Endothelial cell of umbilical vein (primary cell): Measurements from ENCODE around the gene MAP1LC3B. TPM values are rescaled to one million over a fixed set of nuclear protein-coding genes. Genes with fewer than 3 reads are reported as not detected.

Source experiments
- BruUV-seq: library from RNA; stranded (reverse); fragments of 400-500 nt; replicated peaks from 2 replicates; lab custom pipeline; 2021; lab: Mats Ljungman, UMichigan
- CTCF ChIA-PET: fragments of 300-600, 350-600 bp; sonication (Branson Sonifier 250); formaldehyde crosslinking; loops from one replicate; lab custom pipeline; 2021; ENCODE audit warnings: antibody characterized with exemption, inconsistent platforms; lab: Charles Lee
- POLR2A ChIA-PET: fragments of 300-600, 350-600 bp; sonication (Branson Sonifier 250); formaldehyde crosslinking; loops from one replicate; lab custom pipeline; 2021; ENCODE audit warnings: antibody characterized with exemption, inconsistent platforms; lab: Charles Lee
- DNase-seq: peaks from one replicate; pipeline ENCODE4 v3.0.0-alpha.2; 2011; ENCODE audit warnings: low read depth, low spot score
- FAIRE-seq: peaks from 2 replicates; lab custom pipeline; 2011; peaks lifted over from hg19 to GRCh38; lab: Jason Lieb, UNC
- H2AFZ ChIP-seq: 2 replicates; pipeline ENCODE4 v1.6.0; 2012; ENCODE audit warnings: low read depth, low read length, control low read depth, inconsistent platforms
- H3K27ac ChIP-seq: 2 replicates; pipeline ENCODE4 v1.5.1; 2011; ENCODE audit warnings: low read depth, mild to moderate bottlenecking, control low read depth, low read length, moderate library complexity; ENCODE audit not compliant: insufficient read depth
- H3K27me3 ChIP-seq, 2 experiments: 2 replicates each; pipeline versions ENCODE4 v1.6.0 to v1.6.1; 2011; ENCODE audit warnings: low read length in 2 of 2, mixed read lengths in 1 of 2; ENCODE audit not compliant: control insufficient read depth in 2 of 2, insufficient read depth in 2 of 2
- H3K36me3 ChIP-seq, 2 experiments: 2 replicates in 1 of 2; 3 replicates in 1 of 2; pipeline ENCODE4 v1.5.1; 2011; ENCODE audit warnings: low read length in 2 of 2, mild to moderate bottlenecking in 1 of 2, moderate library complexity in 1 of 2; ENCODE audit not compliant: control insufficient read depth in 2 of 2, insufficient read depth in 2 of 2; ENCODE audit errors: extremely low read depth in 1 of 2
- H3K4me1 ChIP-seq: 3 replicates; pipeline ENCODE4 v1.5.1; 2011; ENCODE audit warnings: mild to moderate bottlenecking, low read length; ENCODE audit not compliant: control insufficient read depth, insufficient read depth; ENCODE audit errors: extremely low read depth
- H3K4me2 ChIP-seq: 2 replicates; pipeline ENCODE4 v1.6.1; 2011; ENCODE audit warnings: low read length, control low read depth, mixed read lengths; ENCODE audit not compliant: insufficient read depth
- H3K4me3 ChIP-seq, 3 experiments: fragments of 200-600 bp in 1 of 3; sonication (generic), shearing (Covaris generic) in 1 of 3; replicated peaks in 1 of 3; 2 replicates each; pipeline ENCODE4 v1.5.1; 2011 to 2016; ENCODE audit warnings: control low read depth in 3 of 3, low read length in 3 of 3, mild to moderate bottlenecking in 2 of 3, inconsistent platforms in 1 of 3, low read depth in 1 of 3, moderate library complexity in 1 of 3; ENCODE audit not compliant: insufficient read depth in 1 of 3
- H3K79me2 ChIP-seq: 2 replicates; pipeline ENCODE4 v1.6.0; 2012; ENCODE audit warnings: low read length, inconsistent platforms; ENCODE audit not compliant: control insufficient read depth, insufficient read depth
- H3K9ac ChIP-seq: replicated peaks from 2 replicates; pipeline ENCODE3; 2011; ENCODE audit warnings: low read length, control low read depth; ENCODE audit not compliant: insufficient read depth; ENCODE audit errors: extremely low read depth
- H3K9me1 ChIP-seq: replicated peaks from 3 replicates; pipeline ENCODE4 v1.6.0; 2011; ENCODE audit warnings: mild to moderate bottlenecking, low read length; ENCODE audit not compliant: control insufficient read depth, insufficient read depth; ENCODE audit errors: extremely low read depth
- H3K9me3 ChIP-seq: replicated peaks from 2 replicates; pipeline ENCODE4 v1.5.1; 2012; ENCODE audit warnings: low read length, inconsistent platforms; ENCODE audit not compliant: control insufficient read depth, insufficient read depth
- H4K20me1 ChIP-seq: replicated peaks from 2 replicates; pipeline ENCODE3; 2011; ENCODE audit warnings: mild to moderate bottlenecking, low read length; ENCODE audit not compliant: control insufficient read depth, insufficient read depth; ENCODE audit errors: extremely low read depth
- CTCF ChIP-seq, 2 donors: IDR thresholded peaks; 1 replicate in 1 of 2; 2 replicates in 1 of 2; pipeline ENCODE4 v1.5.1; 2011; ENCODE audit warnings: low read length in 2 of 2, mild to moderate bottlenecking in 2 of 2, moderate library complexity in 2 of 2, control low read depth in 1 of 2, inconsistent platforms in 1 of 2, low read depth in 1 of 2; ENCODE audit not compliant: insufficient read depth in 1 of 2; ENCODE audit errors: extremely low read depth in 1 of 2
- EZH2 ChIP-seq: IDR thresholded peaks from 2 replicates; pipeline ENCODE4 v1.6.1; 2012; ENCODE audit warnings: borderline replicate concordance, low read depth, mild to moderate bottlenecking, moderate library complexity, low read length, inconsistent platforms; ENCODE audit not compliant: severe bottlenecking
- FOS ChIP-seq: IDR thresholded peaks from 2 replicates; pipeline ENCODE4 v1.6.1; 2011; ENCODE audit warnings: mild to moderate bottlenecking, low read length, moderate library complexity, borderline replicate concordance; ENCODE audit not compliant: insufficient read depth
- GATA2 ChIP-seq: IDR thresholded peaks from 2 replicates; pipeline ENCODE4 v1.7.0; 2011; ENCODE audit warnings: low read depth, mild to moderate bottlenecking, moderate library complexity, mixed read lengths, low read length; ENCODE audit not compliant: insufficient read length, insufficient read depth
- JUN ChIP-seq: IDR thresholded peaks from 2 replicates; pipeline ENCODE4 v1.6.1; 2011; ENCODE audit warnings: borderline replicate concordance, low read depth; ENCODE audit not compliant: insufficient read length, insufficient read depth
- MYC ChIP-seq: IDR thresholded peaks from one replicate; pipeline ENCODE4 v1.6.1; 2011; ENCODE audit warnings: mild to moderate bottlenecking, low read depth, low read length
- POLR2A ChIP-seq: IDR thresholded peaks from 2 replicates; pipeline ENCODE4 v1.6.1; 2012; ENCODE audit warnings: low read depth, mild to moderate bottlenecking, control low read depth, low read length
- POLR2AphosphoS5 ChIP-seq: IDR thresholded peaks from 2 replicates; pipeline ENCODE4 v1.6.1; 2012; ENCODE audit warnings: low read depth, mild to moderate bottlenecking, control low read depth, low read length, moderate library complexity; ENCODE audit not compliant: insufficient read depth
- dilution Hi-C: fragments of 300-500 bp; cut with MboI; formaldehyde crosslinking; loops from one replicate; pipeline ENCODE4 v1.15.0; 2019; ENCODE audit warnings: low sequenced_read_pairs; ENCODE audit not compliant: extremely low pct_ligation_motif_present
- intact Hi-C: fragments of 100-400 bp; cut with micrococcal nuclease; formaldehyde crosslinking; loops from one replicate; pipeline ENCODE4 v1.10.0; 2022
- polyA plus RNA-seq, 4 experiments: library from polyadenylated mRNA; depleted of rRNA in 3 of 4; stranded (reverse) in 3 of 4; unstranded in 1 of 4; fragments of >200 nt; gene quantifications; 2 replicates each; pipeline versions ENCODE4 v1.2.1 to v1.2.3, GENCODE V29; 2011 to 2012; ENCODE audit warnings: missing spikeins in 1 of 4
- total RNA-seq: library from RNA; stranded (reverse); gene quantifications from 2 replicates; pipeline ENCODE4 v1.2.3, GENCODE V29; 2021
- TF ChIP-seq, protein P1 (sequence below): IDR thresholded peaks from 2 replicates; pipeline ENCODE4 v1.6.1; 2011; ENCODE audit not compliant: insufficient read depth, insufficient read length

MAP1LC3B gene
- total and polyA plus RNA-seq, 2 donors (not counting 3 experiments of a cell fraction or from before 2014, with no cell fraction given), result 40.7 to 99.9 TPM

- intact Hi-C loops, result loop anchor here (5.0 kb wide), 1 partner anchor 33 kb away; no protein-coding TSS in a partner anchor
- DNase-seq (no peak), FAIRE-seq (no peak)
- H3K9me1 ChIP-seq, result no peaks in the 10 kb centered on the region
- dilution Hi-C loops, result no loop called here
- TF ChIP-seq JUN (no peak), POLR2A (no peak), EZH2 (no peak), POLR2AphosphoS5 (no peak), CTCF (IDR thresholded peaks at IDR 0.05; ENCODE audit: extremely low read depth in 1 of 2, insufficient read depth in 1 of 2, low read depth in 1 of 2, low read length in 2 of 2) (no peak), FOS (no peak), GATA2 (no peak), MYC (no peak)
- TF ChIP-seq, protein P1, sequence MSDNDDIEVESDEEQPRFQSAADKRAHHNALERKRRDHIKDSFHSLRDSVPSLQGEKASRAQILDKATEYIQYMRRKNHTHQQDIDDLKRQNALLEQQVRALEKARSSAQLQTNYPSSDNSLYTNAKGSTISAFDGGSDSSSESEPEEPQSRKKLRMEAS, result no peak
- H3K79me2 ChIP-seq, result peaks cover 32% of the 10 kb centered on the region
- peaks cover 0 to 6% of the 10 kb centered on the region in 2 experiments for H3K36me3 ChIP-seq
- no peak overlapping the region for H3K4me3 ChIP-seq
- no peaks in the 10 kb centered on the region for H4K20me1 ChIP-seq
- H3K4me1 ChIP-seq, result peaks cover 20% of the 10 kb centered on the region
- no peaks in the 10 kb centered on the region for H3K9me3 ChIP-seq
- no peak overlapping the region for H3K9ac ChIP-seq
- H2AFZ ChIP-seq, result no peak overlapping the region
- no peaks in the 10 kb centered on the region for H3K27me3 ChIP-seq
- BruUV-seq, result no TSS peak
- ChIA-PET CTCF (interaction anchor here (1.2 kb wide), 1 partner anchor 11 kb away, joined by 4 read pairs; no protein-coding TSS in a partner anchor), POLR2A (interaction anchor here (0.7 kb wide), 1 partner anchor 14 kb away, joined by 4 read pairs; no protein-coding TSS in a partner anchor)
- H3K4me2 ChIP-seq, result no peak overlapping the region
- H3K27ac ChIP-seq, result no peak overlapping the region
Observed at GRCh38 chr16:87365021-87365713, 27.0 kb upstream of the MAP1LC3B start.
